Mononuclear cell (primary cell): ENCODE measurements around the gene GSK3A. TPM values are rescaled to one million over a fixed set of nuclear protein-coding genes. Genes with fewer than 3 reads are reported as not detected.

Experiments
- H3K27me3 ChIP-seq: 2 replicates; pipeline ENCODE4 v1.6.0; 2011; ENCODE audit warnings: low read length, control low read depth; ENCODE audit not compliant: insufficient read depth
- H3K4me1 ChIP-seq: 2 replicates; pipeline ENCODE4 v1.5.1; 2011; ENCODE audit warnings: mild to moderate bottlenecking, low read length, control low read depth; ENCODE audit not compliant: insufficient read depth
- H3K4me3 ChIP-seq: 2 replicates; pipeline ENCODE4 v1.5.1; 2011; ENCODE audit warnings: mild to moderate bottlenecking, low read length, moderate library complexity
- H3K9me3 ChIP-seq: 2 replicates; pipeline ENCODE4 v1.5.1; 2011; ENCODE audit warnings: low read depth, mild to moderate bottlenecking, control low read depth, low read length
- total RNA-seq: library from RNA; depleted of rRNA; stranded (reverse); fragments of >200 nt; gene quantifications from one replicate; pipeline ENCODE4 v1.2.3, GENCODE V29; 2012

GSK3A gene
- total RNA-seq, 1 donor: 13.1 TPM

GRCh38 chr19:42196011-42197001 lies 46.1 kb downstream of the GSK3A start:
- Histone ChIP-seq H3K4me1 (peaks cover 76% of the 10 kb centered on the region), H3K9me3 (no peaks in the 10 kb centered on the region), H3K27me3 (no peaks in the 10 kb centered on the region), H3K4me3 (no peak overlapping the region)

DNA sequence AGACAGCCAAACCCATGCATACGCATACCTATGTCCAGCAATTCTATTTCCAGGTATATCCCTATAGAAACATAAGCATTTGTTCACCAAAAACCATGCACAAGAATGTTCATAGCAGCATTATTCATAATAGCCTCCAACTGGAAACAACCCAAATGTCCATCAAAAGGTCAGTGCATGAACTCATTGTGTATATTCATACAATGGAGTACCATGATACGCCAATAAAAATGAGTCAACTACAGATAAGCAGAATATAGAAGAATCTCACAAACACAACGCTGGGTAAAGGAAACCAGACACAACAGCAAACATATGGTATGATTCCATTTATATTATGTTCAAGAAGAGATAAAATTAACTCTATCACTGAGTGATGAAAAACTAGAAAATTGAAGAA lies 48.7 kb downstream of the GSK3A start:
- Histone ChIP-seq H3K9me3 (no peaks in the 10 kb centered on the region), H3K27me3 (no peaks in the 10 kb centered on the region), H3K4me1 (peaks cover 58% of the 10 kb centered on the region), H3K4me3 (no peak overlapping the region)

DNA sequence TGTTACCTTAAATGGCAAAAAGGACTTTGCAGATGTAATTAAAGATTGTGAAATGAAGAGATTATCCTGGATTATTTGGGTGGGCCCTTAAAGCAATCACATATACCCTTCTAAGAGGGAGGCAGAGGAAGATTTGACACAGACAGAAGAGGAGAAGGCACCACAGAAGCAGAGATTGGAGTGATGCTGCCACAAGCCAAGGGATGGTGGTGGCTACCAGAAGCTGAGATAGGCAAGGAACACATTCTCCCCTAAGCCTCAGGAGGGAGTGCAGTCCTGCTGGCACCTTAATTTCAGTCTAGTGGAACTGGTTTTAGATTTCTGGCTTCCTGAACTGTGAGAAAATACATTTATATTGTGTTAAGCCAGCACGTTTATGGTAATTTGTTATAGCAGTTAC lies 49.1 kb downstream of the GSK3A start:
- Histone ChIP-seq H3K9me3 (no peaks in the 10 kb centered on the region), H3K4me3 (no peak overlapping the region), H3K4me1 (peaks cover 54% of the 10 kb centered on the region), H3K27me3 (no peaks in the 10 kb centered on the region)

- peaks cover 39% of the 10 kb centered on the region for H3K4me1 ChIP-seq
- H3K27me3 ChIP-seq: no peaks in the 10 kb centered on the region
- no peak overlapping the region for H3K4me3 ChIP-seq
- H3K9me3 ChIP-seq: no peaks in the 10 kb centered on the region
Measured at GRCh38 chr19:42191855-42192254, 50.5 kb downstream of the GSK3A start.

- H3K4me1 ChIP-seq: peaks cover 38% of the 10 kb centered on the region
Measured at GRCh38 chr19:42191330-42191729, 51.1 kb downstream of the GSK3A start.

DNA sequence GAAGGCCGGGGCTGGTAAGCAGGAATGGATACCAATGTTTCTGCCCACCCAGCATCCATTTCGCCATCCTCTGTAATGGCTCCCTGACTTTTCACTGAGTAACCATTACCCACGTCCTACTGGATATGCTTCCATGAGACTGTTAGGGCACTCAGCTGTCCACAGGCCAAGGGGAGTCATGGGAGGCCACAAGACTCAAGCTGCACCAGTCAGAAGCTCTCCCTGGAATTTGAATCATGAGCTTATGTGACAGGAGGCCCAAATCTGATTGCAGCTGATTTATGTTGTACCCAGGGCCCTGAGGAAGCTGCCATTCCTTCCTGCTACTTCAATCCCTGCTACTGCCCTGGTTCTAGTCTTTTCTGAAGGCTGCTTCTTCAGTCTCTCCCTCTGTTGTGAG lies 53.3 kb downstream of the GSK3A start:
- H3K4me1 ChIP-seq: peaks cover 44% of the 10 kb centered on the region
- no peaks in the 10 kb centered on the region for H3K9me3 ChIP-seq
- H3K27me3 ChIP-seq: no peaks in the 10 kb centered on the region
- H3K4me3 ChIP-seq: no peak overlapping the region

More at GRCh38 chr19:42191330-42191729, 51.1 kb downstream of the GSK3A start:
- no peaks in the 10 kb centered on the region for H3K27me3 ChIP-seq
- H3K9me3 ChIP-seq: no peaks in the 10 kb centered on the region
- H3K4me3 ChIP-seq: no peak overlapping the region

DNA sequence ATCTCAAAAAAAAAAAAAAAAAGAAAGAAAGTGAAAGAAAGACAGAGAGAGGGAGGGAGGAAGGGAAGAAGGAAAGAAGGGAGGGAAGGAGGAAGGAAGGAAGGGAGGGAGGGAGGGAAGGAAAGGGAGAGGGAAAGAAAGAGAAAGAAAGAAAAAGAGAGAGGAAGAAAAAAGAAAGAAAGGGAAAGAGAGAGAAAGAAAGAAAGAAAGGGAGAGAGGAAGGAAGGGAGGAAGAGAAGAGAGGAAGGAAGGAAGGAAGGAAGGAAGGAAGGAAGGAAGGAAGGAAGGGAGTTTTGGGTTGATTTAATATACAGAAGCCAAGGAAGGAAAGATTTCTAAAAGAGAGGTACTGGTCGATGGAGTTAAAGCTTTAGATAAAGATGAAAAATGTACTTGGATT lies 53.7 kb downstream of the GSK3A start:
- Histone ChIP-seq H3K4me3 (no peak overlapping the region), H3K27me3 (no peaks in the 10 kb centered on the region), H3K4me1 (peaks cover 48% of the 10 kb centered on the region), H3K9me3 (no peaks in the 10 kb centered on the region)

DNA sequence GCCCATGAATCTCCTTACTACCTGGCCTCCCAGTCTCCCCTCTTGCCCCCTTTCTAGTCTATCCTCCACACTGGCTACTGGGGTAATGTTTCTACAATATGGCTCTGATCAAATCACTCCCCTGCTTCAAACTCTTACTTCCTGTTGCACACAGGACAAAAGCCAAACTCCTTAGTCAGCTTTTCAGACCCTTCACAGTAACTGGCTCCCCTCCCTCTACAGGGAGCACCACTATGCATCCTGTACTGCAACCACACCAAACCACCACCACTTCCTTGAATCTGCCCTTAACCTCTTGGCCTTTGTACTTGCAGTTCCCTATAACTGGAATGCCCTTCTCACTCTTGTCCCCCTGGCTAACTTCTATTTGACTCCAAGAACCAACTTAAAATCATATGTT lies 57.1 kb downstream of the GSK3A start:
- Histone ChIP-seq H3K4me3 (no peak overlapping the region), H3K27me3 (peaks cover 6% of the 10 kb centered on the region), H3K9me3 (no peaks in the 10 kb centered on the region), H3K4me1 (peaks cover 54% of the 10 kb centered on the region)

DNA sequence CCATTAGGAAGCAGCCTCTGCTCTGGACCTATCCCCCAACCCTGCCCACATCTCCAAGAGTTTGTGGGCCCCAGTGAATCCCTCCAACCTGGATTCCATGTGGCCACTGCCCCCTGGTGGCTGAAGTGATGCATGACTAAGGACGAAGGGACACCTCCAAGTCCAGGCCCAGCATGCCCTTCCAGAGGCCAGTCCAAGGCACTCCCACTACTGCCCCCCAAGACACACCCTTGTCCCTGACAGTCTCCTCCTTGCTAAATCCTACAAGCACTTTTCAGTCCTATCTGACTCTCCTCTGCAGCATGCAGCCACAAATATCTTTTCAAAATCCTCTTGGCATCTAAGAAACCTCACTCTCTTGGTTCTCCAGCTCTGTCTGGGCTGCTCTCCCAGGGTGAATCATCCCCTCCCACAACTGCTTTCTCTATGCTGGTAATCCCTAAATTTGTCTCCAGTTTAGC lies 58.0 kb downstream of the GSK3A start:
- H3K27me3 ChIP-seq: peaks cover 15% of the 10 kb centered on the region
- H3K4me3 ChIP-seq: no peak overlapping the region
- no peaks in the 10 kb centered on the region for H3K9me3 ChIP-seq
- peaks cover 54% of the 10 kb centered on the region for H3K4me1 ChIP-seq

Other genes starting within 250 kb of the GSK3A start
- 1.7 TPM for gene ATP1A3, start 248.4 kb downstream of the GSK3A start, total RNA-seq
- 0.21 TPM for gene GRIK5, start 172.4 kb downstream of the GSK3A start, total RNA-seq
- 21.5 TPM for gene ZNF574, start 166.4 kb downstream of the GSK3A start, total RNA-seq
- gene POU2F2, start 110.2 kb downstream of the GSK3A start, total RNA-seq: 8.3 TPM
- 128 TPM for gene DEDD2, start 24.9 kb downstream of the GSK3A start, total RNA-seq
- 5.2 TPM for gene ZNF526, start 22.3 kb downstream of the GSK3A start, total RNA-seq
- 35.2 TPM for gene ERF, start 12.5 kb upstream of the GSK3A start, total RNA-seq
- 36.0 TPM for gene CIC, start 26.6 kb upstream of the GSK3A start, total RNA-seq
- not detected for gene PRR19, start 59.5 kb upstream of the GSK3A start, total RNA-seq
- gene PAFAH1B3, start 60.0 kb upstream of the GSK3A start, total RNA-seq: 8.7 TPM
- not detected for gene TMEM145, start 70.7 kb upstream of the GSK3A start, total RNA-seq
- 1.6 TPM for gene MEGF8, start 83.0 kb upstream of the GSK3A start, total RNA-seq
- gene CNFN, start 147.7 kb upstream of the GSK3A start, total RNA-seq: not detected
- 2.5 TPM for gene LIPE, start 184.8 kb upstream of the GSK3A start, total RNA-seq
- not detected for gene CXCL17, start 200.3 kb upstream of the GSK3A start, total RNA-seq